ENCODE data around the gene ZNF273. TPM values are rescaled to one million over a fixed set of nuclear protein-coding genes. Genes with fewer than 3 reads are reported as not detected.

The ZNF273 gene
- total RNA-seq, 1 donor from 2014 or later: 9.6 TPM

GRCh38 chr7:64863969-64864368 is 39.1 kb upstream of the ZNF273 start:
- no peak for DNase-seq
- no peaks in the 10 kb centered on the region for H3K4me1 Mint-ChIP-seq (ENCODE audit: low read depth, unreplicated experiment)
- peaks cover 4% of the 10 kb centered on the region for H3K9me3 Mint-ChIP-seq (ENCODE audit: unreplicated experiment)
- H3K27ac Mint-ChIP-seq (ENCODE audit: unreplicated experiment): no peak overlapping the region
- H3K4me3 Mint-ChIP-seq (ENCODE audit: unreplicated experiment): no peak overlapping the region
- TF ChIP-seq CTCF (IDR thresholded peaks at IDR 0.05; ENCODE audit: partially characterized antibody, unreplicated experiment): no peak
- H3K27me3 Mint-ChIP-seq (ENCODE audit: unreplicated experiment): peaks cover under 1% of the 10 kb centered on the region
- no peaks in the 10 kb centered on the region for H3K36me3 Mint-ChIP-seq (ENCODE audit: unreplicated experiment)

GRCh38 chr7:64867863-64868440 is 35.1 kb upstream of the ZNF273 start:
- H3K27me3 Mint-ChIP-seq (ENCODE audit: unreplicated experiment): peaks cover 5% of the 10 kb centered on the region
- DNase-seq: no peak
- no peak overlapping the region for H3K4me3 Mint-ChIP-seq (ENCODE audit: unreplicated experiment)
- TF ChIP-seq CTCF (IDR thresholded peaks at IDR 0.05; ENCODE audit: partially characterized antibody, unreplicated experiment): no peak
- peaks cover 12% of the 10 kb centered on the region for H3K9me3 Mint-ChIP-seq (ENCODE audit: unreplicated experiment)
- peaks cover 3% of the 10 kb centered on the region for H3K36me3 Mint-ChIP-seq (ENCODE audit: unreplicated experiment)
- H3K27ac Mint-ChIP-seq (ENCODE audit: unreplicated experiment): no peak overlapping the region
- H3K4me1 Mint-ChIP-seq (ENCODE audit: low read depth, unreplicated experiment): no peaks in the 10 kb centered on the region

GRCh38 chr7:64868499-64868898 is 34.6 kb upstream of the ZNF273 start:
- H3K4me3 Mint-ChIP-seq (ENCODE audit: unreplicated experiment): no peak overlapping the region
- no peak for TF ChIP-seq CTCF (IDR thresholded peaks at IDR 0.05; ENCODE audit: partially characterized antibody, unreplicated experiment)
- H3K4me1 Mint-ChIP-seq (ENCODE audit: low read depth, unreplicated experiment): no peaks in the 10 kb centered on the region
- peaks cover 5% of the 10 kb centered on the region for H3K27me3 Mint-ChIP-seq (ENCODE audit: unreplicated experiment)
- peaks cover 12% of the 10 kb centered on the region for H3K9me3 Mint-ChIP-seq (ENCODE audit: unreplicated experiment)
- no peak for DNase-seq
- peaks cover 3% of the 10 kb centered on the region for H3K36me3 Mint-ChIP-seq (ENCODE audit: unreplicated experiment)
- H3K27ac Mint-ChIP-seq (ENCODE audit: unreplicated experiment): no peak overlapping the region

GRCh38 chr7:64869121-64869725 is 33.9 kb upstream of the ZNF273 start:
- peaks cover 3% of the 10 kb centered on the region for H3K36me3 Mint-ChIP-seq (ENCODE audit: unreplicated experiment)

More at GRCh38 chr7:64869121-64869725, 33.9 kb upstream of the ZNF273 start:
- Mint-ChIP-seq H3K4me1 (ENCODE audit: low read depth, unreplicated experiment) (no peaks in the 10 kb centered on the region), H3K9me3 (ENCODE audit: unreplicated experiment) (peaks cover 12% of the 10 kb centered on the region), H3K27ac (ENCODE audit: unreplicated experiment) (no peak overlapping the region), H3K27me3 (ENCODE audit: unreplicated experiment) (peaks cover 5% of the 10 kb centered on the region), H3K4me3 (ENCODE audit: unreplicated experiment) (no peak overlapping the region)
- TF ChIP-seq CTCF (IDR thresholded peaks at IDR 0.05; ENCODE audit: partially characterized antibody, unreplicated experiment): no peak
- no peak for DNase-seq
